Measurements from ENCODE around the gene DYRK3.
"Not testable (repeated sequence)": the region's sequence is repeated elsewhere in the genome, so short reads cannot be mapped to it uniquely, and the experiment has no call there.

DYRK3 gene

DNA sequence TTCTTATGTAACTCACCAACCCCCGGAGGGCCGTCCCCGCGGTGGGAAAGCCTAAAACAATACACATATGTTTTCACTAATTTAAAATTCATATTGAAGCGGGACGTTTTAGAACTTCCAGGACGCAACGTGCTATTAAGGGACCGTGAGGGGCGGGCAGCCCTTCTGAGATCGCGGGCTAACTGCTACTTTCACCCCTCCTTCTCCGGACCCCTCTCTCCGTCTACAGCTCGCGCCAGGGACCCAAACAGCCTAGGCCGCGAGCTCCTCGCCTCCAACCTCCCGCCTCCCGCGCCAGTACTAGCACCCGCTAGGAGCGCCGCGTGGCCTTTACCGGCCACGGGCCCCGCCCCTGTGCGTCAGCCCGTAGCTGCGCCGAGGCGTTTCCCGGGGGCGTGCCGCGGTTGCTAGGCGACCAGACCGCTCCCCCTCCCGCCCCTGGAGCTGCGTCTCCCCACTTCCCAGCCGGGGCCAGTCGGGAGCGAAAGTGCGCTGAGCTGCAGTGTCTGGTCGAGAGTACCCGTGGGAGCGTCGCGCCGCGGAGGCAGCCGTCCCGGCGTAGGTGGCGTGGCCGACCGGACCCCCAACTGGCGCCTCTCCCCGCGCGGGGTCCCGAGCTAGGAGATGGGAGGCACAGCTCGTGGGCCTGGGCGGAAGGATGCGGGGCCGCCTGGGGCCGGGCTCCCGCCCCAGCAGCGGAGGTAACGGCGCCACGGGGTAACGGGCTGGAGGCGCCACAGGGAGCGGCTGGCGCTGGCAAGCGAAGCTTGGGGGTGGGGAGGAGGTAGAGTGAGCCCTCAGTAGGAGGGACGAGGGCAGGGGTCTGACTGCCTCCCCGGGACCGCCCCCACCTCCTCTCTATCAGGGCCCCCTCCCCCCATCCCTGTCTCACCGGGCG, at the start of gene DYRK3:
Gene DYRK3 (plus strand): TSS at position 457 of the 898 bp plus-strand sequence. CDS start 168 bp downstream, at position 625.
- peak; percentile 80 for DNase-seq

DNA sequence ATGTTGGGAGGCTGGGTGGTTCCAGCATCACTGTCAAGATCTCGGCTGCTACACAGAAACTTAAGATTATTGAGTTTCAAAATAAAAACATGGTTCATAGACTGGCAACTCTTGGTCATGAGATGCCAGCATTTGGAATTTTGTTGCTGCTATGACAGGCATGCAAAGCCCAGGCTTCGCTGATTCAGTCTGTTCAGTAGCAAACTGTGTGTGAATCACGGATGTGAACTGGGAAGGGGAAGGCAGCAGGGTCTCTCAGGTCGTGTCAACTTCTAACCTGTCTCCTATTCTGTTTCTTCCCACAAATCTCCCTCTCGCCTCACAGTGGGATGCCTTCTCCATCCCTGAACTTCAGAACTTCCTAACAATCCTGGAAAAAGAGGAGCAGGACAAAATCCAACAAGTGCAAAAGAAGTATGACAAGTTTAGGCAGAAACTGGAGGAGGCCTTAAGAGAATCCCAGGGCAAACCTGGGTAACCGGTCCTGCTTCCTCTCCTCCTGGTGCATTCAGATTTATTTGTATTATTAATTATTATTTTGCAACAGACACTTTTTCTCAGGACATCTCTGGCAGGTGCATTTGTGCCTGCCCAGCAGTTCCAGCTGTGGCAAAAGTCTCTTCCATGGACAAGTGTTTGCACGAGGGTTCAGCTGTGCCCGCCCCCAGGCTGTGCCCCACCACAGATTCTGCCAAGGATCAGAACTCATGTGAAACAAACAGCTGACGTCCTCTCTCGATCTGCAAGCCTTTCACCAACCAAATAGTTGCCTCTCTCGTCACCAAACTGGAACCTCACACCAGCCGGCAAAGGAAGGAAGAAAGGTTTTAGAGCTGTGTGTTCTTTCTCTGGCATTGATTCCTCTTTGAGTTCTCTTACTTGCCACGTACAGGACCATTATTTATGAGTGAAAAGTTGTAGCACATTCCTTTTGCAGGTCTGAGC, 48.6 kb upstream of the DYRK3 start:
- no peak for DNase-seq

DNA sequence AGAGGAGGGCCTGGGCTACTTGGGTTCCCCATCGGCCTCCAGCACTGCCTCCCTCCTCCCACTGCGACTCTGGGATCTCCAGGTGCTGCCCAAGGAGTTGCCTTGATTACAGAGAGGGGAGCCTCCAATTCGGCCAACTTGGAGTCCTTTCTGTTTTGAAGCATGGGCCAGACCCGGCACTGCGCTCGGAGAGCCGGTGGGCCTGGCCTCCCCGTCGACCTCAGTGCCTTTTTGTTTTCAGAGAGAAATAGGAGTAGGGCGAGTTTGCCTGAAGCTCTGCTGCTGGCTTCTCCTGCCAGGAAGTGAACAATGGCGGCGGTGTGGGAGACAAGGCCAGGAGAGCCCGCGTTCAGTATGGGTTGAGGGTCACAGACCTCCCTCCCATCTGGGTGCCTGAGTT, 47.4 kb upstream of the DYRK3 start:
- no peak for DNase-seq

DNA sequence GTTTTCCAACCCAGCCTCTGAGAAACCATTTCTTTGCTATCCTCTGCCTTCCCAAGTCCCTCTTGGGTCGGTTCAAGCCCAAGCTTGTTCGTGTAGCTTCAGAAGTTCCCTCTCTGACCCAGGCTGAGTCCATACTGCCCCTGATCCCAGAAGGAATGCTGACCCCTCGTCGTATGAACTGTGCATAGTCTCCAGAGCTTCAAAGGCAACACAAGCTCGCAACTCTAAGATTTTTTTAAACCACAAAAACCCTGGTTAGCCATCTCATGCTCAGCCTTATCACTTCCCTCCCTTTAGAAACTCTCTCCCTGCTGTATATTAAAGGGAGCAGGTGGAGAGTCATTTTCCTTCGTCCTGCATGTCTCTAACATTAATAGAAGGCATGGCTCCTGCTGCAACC, 46.8 kb upstream of the DYRK3 start:
- DNase-seq, result no peak

DNA sequence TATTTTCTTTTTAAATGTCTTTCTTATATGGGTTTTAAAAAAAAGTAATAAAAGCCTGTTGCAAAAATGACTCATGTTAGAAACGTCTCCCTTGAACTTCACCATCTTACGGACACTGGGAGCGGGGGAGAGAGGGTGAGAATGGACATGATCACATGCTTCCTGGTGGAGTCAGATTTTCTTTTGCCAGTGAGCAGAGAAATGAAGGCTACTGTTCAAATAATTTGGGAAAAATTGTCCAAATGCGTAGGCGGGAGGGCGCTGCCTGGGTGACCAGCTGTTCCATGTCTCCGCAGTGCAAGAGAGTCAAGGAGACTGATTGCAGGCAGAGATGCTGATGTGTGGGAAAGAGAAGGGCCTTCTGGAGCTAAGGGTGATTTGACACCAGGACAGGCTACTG, 46.1 kb upstream of the DYRK3 start:
- DNase-seq, result no peak

DNA sequence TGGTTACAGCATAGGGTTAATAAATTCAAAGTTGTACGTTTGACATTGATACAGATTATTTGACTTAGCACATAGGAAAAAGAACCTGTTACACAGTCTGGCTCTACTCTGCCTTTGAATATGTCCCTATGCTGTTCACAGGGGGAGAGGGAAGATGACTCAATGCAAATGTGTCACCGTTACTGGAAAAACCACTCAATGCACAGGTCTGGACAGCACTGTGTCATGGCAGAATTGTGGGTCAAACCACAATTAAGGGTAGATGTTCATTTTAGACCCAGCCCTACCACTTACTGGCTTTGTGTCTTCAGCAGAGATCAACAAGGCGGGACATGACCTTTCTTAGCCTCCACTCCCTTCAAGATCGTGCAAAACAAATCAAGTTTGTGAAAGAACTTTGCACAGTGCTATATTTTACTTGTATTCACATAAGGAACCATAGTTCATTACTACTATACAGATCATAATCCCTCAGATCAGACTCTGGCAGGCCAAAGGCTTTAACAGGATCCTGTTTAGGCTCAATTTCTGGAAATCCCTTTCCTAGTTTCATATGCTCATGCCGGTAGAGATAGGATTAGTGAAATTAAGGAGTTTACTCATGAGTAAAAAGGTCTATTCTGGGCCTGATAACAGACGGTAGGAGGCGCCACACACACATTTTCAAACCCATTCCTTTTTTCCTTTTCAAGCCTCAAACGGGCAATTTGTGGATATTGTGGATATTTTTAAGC, 45.1 kb upstream of the DYRK3 start:
- peak; percentile 49 for DNase-seq

DNA sequence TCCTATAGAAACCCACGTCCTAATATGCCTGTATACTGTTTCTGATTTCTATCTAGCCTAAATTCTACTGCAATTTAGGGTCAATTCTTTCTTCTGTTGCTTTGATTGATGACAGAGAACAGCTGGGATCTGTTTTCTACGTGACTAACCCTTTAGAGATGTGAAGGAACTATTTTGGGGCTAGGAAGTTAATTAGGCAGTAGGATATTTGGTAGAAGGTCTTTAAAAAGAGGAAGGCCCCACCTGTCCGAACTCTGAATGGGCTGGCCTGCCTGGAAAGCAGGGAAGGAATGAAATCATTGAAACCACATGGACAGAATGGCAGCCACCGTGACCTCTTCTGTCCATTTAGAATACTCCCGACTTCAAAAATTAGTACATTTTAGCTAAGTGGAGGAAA, 44.1 kb upstream of the DYRK3 start:
- DNase-seq, result no peak

DNA sequence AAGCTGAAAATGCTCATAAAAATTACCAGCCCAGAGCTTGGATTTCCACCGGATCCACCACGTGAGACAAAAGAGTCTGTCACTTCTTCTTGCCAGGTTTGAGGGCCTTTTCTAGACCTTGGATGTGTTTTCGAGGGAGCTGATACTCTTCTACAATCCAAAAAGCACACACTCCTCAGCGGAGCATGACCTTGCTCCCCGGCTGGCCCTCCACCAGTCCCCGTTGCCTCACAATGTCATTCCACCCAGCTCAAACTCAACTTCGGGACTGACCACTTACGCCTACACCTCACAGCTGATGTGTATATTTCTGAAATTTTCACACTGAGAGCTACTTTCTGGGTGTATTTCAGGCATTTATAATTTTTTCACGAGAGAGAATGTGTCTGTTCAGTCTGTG, 43.6 kb upstream of the DYRK3 start:
- DNase-seq, result no peak

DNA sequence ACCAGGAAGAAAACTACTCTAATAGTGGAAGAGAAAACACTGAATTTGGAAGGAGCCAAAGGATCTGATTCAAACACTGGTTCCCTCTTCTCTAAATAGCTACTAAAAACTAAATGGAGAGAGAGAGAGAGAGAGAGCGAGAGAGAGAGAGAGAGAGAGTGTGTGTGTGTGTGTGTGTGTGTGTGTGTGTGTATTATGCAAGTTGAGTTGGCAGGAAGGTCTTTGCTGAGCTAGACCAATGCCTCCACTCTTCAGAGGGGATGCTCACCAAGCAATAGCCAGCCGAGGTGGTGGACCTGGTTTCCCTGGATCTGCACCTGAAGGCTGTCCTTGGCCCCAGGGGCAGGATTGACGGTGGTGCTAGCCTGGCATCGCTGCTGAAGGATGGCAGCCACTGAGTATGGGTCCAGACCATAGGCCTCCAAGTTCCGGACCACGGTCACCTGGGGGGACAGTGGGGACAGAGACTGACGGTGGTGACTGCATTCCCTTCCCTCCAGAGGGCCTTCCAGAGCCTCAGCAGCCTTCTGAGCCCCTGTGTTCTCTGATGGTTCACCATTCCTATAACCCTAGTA, 41.9 kb upstream of the DYRK3 start:
- no peak for DNase-seq

DNA sequence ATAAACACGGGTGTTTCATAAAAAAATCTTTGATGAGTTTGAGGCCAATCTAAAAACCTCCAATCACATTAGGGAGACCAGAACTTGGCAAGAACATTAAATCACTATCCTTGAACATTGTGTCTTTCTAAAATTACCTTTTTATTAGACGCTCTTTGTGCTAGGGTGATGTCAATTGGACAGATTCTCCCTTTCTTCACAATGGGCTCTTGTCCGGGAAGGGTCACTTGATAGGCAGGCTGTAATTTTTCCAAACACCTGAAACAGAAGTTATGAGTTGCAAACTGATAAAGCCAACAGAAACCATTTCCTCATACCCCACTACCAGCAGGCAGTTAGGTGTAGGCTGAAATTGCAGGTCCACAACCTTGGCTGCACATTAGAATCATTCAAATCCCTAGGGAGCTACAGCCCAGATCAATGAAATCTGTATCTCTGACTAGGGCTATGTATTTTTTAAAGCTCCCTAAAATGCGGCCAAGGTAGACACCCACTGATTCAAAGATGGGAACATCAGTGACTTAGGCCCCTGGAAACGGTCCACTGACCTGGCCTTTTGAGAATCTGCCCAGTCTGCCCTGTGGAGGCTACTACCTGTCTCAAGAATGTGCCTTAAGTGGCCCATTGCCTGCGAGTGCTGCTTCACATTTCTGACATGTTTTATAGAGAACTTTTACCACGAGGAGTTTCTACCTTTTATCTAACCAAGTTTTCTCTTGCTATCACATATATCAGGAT, 39.6 kb upstream of the DYRK3 start:
- DNase-seq, result no peak

DNA sequence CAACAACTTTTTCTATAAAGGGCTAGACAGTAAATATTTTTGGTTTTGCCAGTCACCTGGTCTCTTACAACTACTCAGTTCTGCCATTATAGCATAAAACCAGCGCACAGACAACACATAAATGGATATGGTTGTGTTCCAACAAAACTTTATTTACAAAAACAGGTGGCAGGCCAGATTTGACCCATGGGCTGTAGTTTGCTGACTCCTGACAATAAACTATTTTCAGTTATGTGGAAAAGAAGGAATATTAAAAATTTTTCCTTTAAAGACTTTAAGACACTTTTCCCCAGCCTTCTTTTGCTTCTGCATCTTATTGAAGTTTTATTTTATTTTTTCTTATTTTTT, 39.0 kb upstream of the DYRK3 start:
- no peak for DNase-seq

DNA sequence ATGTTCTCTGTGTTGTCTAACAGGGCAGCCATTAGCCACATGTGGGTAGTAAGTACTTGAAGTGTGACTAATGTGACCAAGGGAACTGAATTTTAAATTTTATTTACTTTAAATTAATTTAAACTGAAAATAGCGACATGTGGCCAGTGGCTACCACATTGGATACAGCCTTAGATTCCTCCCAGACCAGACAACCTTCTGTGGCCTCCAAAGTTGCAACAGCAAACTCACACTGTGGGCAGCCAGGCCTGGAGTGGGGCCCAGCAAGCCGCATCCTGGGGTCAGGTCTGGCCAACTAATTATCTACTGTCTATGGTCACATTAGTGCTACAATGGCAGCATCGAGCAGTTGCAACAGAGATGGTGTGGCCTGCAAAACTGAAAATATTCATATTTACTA, 34.8 kb upstream of the DYRK3 start:
- no peak for DNase-seq

DNA sequence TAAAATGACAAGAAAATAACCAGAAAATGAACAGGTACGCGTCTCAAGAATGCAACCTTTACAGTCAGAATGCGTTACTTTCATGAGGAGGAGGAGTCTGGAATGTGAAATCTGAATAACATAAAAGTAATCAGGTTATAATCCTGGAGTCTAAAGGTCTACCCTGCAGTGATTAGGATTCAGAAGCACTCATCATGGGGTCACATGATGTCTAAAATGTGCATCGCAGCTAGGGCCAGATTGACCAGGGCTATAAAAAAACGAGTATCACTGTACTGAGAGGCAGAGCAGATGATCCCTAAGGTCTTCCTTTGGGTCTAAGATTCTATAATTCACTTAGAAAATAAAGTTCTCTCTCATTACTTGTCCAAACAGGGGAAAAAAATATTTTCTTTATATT, 30.5 kb upstream of the DYRK3 start:
- no peak for DNase-seq

DNA sequence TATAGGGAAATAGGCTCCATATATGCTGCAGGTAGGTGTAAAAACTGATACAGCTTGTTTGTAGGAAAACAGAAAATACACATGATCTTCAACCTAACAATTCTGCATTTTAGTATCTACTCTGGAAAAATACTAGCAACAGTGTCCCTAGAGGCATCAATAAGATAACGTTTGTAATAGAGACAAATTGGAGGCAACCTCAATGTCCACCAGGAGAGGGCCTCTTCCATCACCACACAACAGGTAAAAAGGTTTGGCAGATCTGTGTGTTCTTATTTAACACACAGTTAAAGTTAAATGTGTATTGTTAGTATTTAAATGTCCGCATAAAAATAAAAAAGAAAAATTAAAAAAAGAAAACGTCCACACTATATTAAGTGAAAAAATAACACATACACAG, 28.5 kb upstream of the DYRK3 start:
- no peak for DNase-seq

DNA sequence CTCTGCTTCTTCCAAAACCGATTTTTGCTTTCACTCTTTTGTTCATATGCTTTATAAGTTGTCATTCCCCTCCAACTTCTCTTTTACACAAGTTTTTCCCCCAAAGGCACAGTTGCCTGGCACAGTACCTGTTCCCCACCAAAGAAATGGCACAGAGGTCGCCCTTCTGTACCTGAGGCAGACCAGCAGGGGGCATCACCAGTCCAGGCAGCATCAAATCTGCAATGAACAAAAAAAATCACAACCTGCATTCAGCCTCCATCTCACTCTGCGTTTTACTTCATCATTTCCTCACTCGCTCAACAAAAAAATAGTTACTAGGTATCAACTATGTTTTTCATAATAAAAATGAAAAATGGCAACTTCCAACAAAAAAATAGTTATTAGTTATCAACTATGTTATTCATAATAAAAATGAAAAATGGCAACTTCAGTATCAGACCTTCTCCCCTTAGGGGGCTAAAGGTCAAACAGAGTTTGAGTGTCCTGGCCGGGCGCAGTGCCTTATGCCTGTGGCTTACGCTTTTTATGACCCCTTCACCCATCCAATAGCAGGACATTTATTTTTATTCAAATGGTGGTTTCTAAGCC, 27.1 kb upstream of the DYRK3 start:
- DNase-seq, result peak; percentile 20

DNA sequence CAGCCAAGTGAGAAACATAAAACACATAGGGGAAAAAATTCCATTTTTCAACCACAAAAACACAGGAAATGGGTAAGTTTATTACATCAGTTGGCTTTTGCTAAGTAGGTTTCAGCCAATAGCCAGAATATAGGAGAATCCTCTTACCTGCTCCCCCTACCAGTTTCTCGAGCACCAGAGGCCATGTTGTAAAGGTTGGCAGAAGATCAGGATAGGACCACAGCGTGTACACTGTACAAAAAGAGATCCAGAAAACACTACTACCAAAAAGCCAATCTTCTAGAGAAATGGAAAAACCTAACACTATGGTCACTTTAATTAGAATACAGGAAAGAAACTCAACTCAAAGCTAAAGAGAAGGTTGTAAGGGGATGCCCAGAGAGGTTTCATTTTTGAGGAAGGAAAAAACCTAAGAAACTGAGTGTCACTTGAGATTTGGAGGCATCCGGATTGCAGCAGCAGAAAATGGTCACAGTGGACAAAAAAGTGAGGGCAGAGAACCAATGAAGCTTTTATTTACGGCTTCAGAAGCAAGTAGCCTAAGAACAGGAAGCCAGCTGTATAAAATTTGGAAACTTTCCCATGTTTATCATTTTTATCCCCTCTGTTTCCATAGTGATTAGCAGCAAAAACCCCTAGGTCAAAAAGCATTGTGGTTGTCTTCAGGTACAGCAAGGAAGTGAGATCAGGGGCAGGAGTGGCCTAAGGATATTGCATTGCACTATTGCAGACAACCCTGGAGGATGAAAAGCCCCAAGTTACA, 25.9 kb upstream of the DYRK3 start:
- no peak for DNase-seq

DNA sequence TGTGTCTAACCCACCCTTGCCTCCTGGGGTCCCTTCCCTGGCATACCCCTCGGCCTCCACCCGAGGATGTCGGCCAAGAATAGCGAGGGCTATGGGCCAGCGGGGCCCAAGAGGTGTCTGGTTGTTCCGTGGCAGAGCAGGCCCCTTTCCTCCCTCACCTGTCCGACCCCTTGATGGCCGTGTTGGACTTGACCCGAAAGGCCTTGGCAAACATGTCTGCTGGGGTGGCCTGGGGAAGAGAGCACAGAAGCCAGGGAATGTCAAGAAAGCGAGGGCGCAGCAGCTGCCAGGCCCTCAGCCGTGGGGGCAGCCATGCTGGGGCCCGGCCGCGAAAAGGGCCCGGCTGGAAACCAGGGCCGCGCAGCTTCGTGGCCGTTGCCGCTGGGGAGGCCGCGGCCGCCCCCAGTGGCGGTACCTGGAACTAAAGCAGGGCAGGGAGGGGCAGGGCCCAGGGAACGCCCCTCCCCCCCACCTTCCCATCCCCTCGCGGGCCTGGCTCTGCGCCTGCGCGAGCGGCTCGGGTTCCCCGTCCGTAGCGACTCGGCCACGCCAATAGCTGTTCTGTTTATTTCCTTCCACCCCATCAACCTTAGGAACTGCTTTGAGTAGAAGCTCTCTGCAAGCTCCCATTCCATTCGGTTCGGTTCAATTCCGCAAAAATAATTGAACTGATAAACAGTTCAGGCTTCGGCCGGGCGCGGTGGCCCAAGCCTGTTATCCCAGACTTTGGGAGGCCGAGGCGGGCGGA, 23.0 kb upstream of the DYRK3 start, which contains the start of gene EIF2D:
Gene EIF2D (minus strand): TSS at position 337 of the 748 bp plus-strand sequence. CDS start 123 bp downstream, at position 214.
- peak; percentile 92 for DNase-seq

DNA sequence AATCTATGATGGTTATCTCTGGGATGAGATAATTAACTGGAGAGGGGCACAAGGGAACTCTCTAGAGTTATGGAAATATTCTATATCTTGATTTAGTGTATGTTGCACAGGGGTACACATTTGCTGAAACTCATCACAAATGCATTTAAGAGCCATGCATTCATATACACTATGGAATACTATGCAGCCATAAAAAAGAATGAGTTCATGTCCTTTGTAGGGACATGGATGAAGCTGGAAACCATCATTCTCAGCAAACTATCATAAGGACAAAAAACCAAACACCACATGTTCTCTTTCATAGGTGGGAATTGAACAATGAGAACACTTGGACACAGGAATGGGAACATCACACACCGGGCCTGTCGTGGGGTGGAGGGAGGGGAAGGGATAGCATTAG, 8.9 kb upstream of the DYRK3 start:
- not testable (repeated sequence) for DNase-seq

DNA sequence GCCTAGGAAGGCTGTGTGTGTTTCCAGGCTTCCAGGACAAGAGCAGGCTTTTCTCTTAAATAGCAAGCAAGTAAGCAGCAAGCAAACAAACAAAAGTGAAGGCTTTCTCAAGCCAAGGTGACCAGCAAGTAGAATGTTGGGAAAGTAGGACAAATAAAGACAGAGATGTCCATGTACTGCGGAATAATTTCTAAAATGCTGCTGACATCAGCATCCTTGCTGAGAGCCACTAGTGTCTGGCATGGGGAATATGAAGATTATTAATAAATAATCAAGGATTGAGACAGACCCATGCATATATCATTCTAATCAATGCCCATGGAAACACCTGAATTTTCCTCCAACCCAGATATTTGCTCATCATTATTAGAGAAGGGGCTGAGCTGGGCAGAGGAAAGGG, 6.4 kb upstream of the DYRK3 start:
- no peak for DNase-seq

DNA sequence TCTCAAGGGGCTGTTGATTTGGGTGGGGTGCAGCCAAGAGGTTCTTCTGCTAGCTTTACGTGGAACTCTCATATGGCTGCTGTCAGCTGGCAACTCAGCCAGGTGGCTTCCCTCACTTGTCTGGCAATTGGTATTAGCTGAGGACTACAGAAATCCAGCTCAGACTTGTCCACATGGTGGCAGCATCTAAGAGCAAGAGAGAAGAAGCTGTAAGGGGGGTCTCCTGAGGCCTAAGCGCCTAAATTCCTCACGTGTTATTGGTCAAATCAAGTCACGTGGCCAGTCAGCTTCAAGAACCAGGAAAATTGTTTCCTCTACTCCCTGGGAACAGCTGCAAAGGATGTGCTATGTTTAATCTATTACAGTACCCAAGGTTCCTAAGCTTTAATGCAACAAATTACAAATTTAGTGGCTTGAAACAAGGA, 4.2 kb upstream of the DYRK3 start:
- DNase-seq, result peak; percentile 15
